VCaP (cell line): ENCODE measurements around the gene CCDC69.
"Not testable (repeated sequence)": the region's sequence is repeated elsewhere in the genome, so short reads cannot be mapped to it uniquely, and the experiment has no call there.

ENCODE experiments used
- H3K27ac ChIP-seq: fragments of 450-650 bp; 2 replicates; pipeline ENCODE4 v1.5.1; 2017
- CTCF ChIP-seq: fragments of 450-650 bp; conservative IDR thresholded peaks from 2 replicates; pipeline ENCODE4 v1.5.1; 2017; ENCODE audit warnings: mild to moderate bottlenecking, moderate library complexity

Gene CCDC69

GRCh38 chr5:151258816-151259215, 34.9 kb upstream of the CCDC69 start:
- H3K27ac ChIP-seq: no peak overlapping the region
- no peak for TF ChIP-seq CTCF

- no peak overlapping the region for H3K27ac ChIP-seq
- no peak for TF ChIP-seq CTCF
These were observed 34.3 kb upstream of the CCDC69 start for GRCh38 chr5:151258201-151258611.

- H3K27ac ChIP-seq: no peak overlapping the region
- no peak for TF ChIP-seq CTCF
These were observed 33.9 kb upstream of the CCDC69 start for GRCh38 chr5:151257731-151258181.

GRCh38 chr5:151255621-151256286, 31.9 kb upstream of the CCDC69 start:
- TF ChIP-seq CTCF: no peak
- H3K27ac ChIP-seq: no peak overlapping the region

GRCh38 chr5:151254990-151255389, 31.1 kb upstream of the CCDC69 start:
- not testable (repeated sequence) for H3K27ac ChIP-seq

- no peak overlapping the region for H3K27ac ChIP-seq
- TF ChIP-seq CTCF: no peak
These were observed 30.7 kb upstream of the CCDC69 start for GRCh38 chr5:151254556-151254955.

- TF ChIP-seq CTCF: no peak
- H3K27ac ChIP-seq: peak overlapping the region; percentile 76
These were observed 29.7 kb upstream of the CCDC69 start for GRCh38 chr5:151253605-151253950.

GRCh38 chr5:151252762-151253604, 29.1 kb upstream of the CCDC69 start, which contains the start of gene GM2A:
Gene GM2A (plus strand): TSS chr5:151253185. CDS start chr5:151253217, 32 bp downstream.
- H3K27ac ChIP-seq: peak within 1 kb of the TSS; percentile 76
- no peak for TF ChIP-seq CTCF
